Endothelial cell of umbilical vein (primary cell): ENCODE measurements around the gene USP36. TPM values are rescaled to one million over a fixed set of nuclear protein-coding genes. Genes with fewer than 3 reads are reported as not detected.

Experiments used
- BruUV-seq: library from RNA; stranded (reverse); fragments of 400-500 nt; replicated peaks from 2 replicates; lab custom pipeline; 2021; lab: Mats Ljungman, UMichigan
- CTCF ChIA-PET: fragments of 300-600, 350-600 bp; sonication (Branson Sonifier 250); formaldehyde crosslinking; loops from one replicate; lab custom pipeline; 2021; ENCODE audit warnings: antibody characterized with exemption, inconsistent platforms; lab: Charles Lee
- POLR2A ChIA-PET: fragments of 300-600, 350-600 bp; sonication (Branson Sonifier 250); formaldehyde crosslinking; loops from one replicate; lab custom pipeline; 2021; ENCODE audit warnings: antibody characterized with exemption, inconsistent platforms; lab: Charles Lee
- DNase-seq: peaks from one replicate; pipeline ENCODE4 v3.0.0-alpha.2; 2011; ENCODE audit warnings: low read depth, low spot score
- FAIRE-seq: peaks from 2 replicates; lab custom pipeline; 2011; peaks lifted over from hg19 to GRCh38; lab: Jason Lieb, UNC
- H2AFZ ChIP-seq: 2 replicates; pipeline ENCODE4 v1.6.0; 2012; ENCODE audit warnings: low read depth, low read length, control low read depth, inconsistent platforms
- H3K27ac ChIP-seq: 2 replicates; pipeline ENCODE4 v1.5.1; 2011; ENCODE audit warnings: low read depth, mild to moderate bottlenecking, control low read depth, low read length, moderate library complexity; ENCODE audit not compliant: insufficient read depth
- H3K27me3 ChIP-seq, 2 experiments: 2 replicates each; pipeline versions ENCODE4 v1.6.0 to v1.6.1; 2011; ENCODE audit warnings: low read length in 2 of 2, mixed read lengths in 1 of 2; ENCODE audit not compliant: control insufficient read depth in 2 of 2, insufficient read depth in 2 of 2
- H3K36me3 ChIP-seq, 2 experiments: 2 replicates in 1 of 2; 3 replicates in 1 of 2; pipeline ENCODE4 v1.5.1; 2011; ENCODE audit warnings: low read length in 2 of 2, mild to moderate bottlenecking in 1 of 2, moderate library complexity in 1 of 2; ENCODE audit not compliant: control insufficient read depth in 2 of 2, insufficient read depth in 2 of 2; ENCODE audit errors: extremely low read depth in 1 of 2
- H3K4me1 ChIP-seq: 3 replicates; pipeline ENCODE4 v1.5.1; 2011; ENCODE audit warnings: mild to moderate bottlenecking, low read length; ENCODE audit not compliant: control insufficient read depth, insufficient read depth; ENCODE audit errors: extremely low read depth
- H3K4me2 ChIP-seq: 2 replicates; pipeline ENCODE4 v1.6.1; 2011; ENCODE audit warnings: low read length, control low read depth, mixed read lengths; ENCODE audit not compliant: insufficient read depth
- H3K4me3 ChIP-seq, 3 experiments: fragments of 200-600 bp in 1 of 3; sonication (generic), shearing (Covaris generic) in 1 of 3; replicated peaks in 1 of 3; 2 replicates each; pipeline ENCODE4 v1.5.1; 2011 to 2016; ENCODE audit warnings: control low read depth in 3 of 3, low read length in 3 of 3, mild to moderate bottlenecking in 2 of 3, inconsistent platforms in 1 of 3, low read depth in 1 of 3, moderate library complexity in 1 of 3; ENCODE audit not compliant: insufficient read depth in 1 of 3
- H3K79me2 ChIP-seq: 2 replicates; pipeline ENCODE4 v1.6.0; 2012; ENCODE audit warnings: low read length, inconsistent platforms; ENCODE audit not compliant: control insufficient read depth, insufficient read depth
- H3K9ac ChIP-seq: replicated peaks from 2 replicates; pipeline ENCODE3; 2011; ENCODE audit warnings: low read length, control low read depth; ENCODE audit not compliant: insufficient read depth; ENCODE audit errors: extremely low read depth
- H3K9me1 ChIP-seq: replicated peaks from 3 replicates; pipeline ENCODE4 v1.6.0; 2011; ENCODE audit warnings: mild to moderate bottlenecking, low read length; ENCODE audit not compliant: control insufficient read depth, insufficient read depth; ENCODE audit errors: extremely low read depth
- H3K9me3 ChIP-seq: replicated peaks from 2 replicates; pipeline ENCODE4 v1.5.1; 2012; ENCODE audit warnings: low read length, inconsistent platforms; ENCODE audit not compliant: control insufficient read depth, insufficient read depth
- H4K20me1 ChIP-seq: replicated peaks from 2 replicates; pipeline ENCODE3; 2011; ENCODE audit warnings: mild to moderate bottlenecking, low read length; ENCODE audit not compliant: control insufficient read depth, insufficient read depth; ENCODE audit errors: extremely low read depth
- EZH2 ChIP-seq: IDR thresholded peaks from 2 replicates; pipeline ENCODE4 v1.6.1; 2012; ENCODE audit warnings: borderline replicate concordance, low read depth, mild to moderate bottlenecking, moderate library complexity, low read length, inconsistent platforms; ENCODE audit not compliant: severe bottlenecking
- FOS ChIP-seq: IDR thresholded peaks from 2 replicates; pipeline ENCODE4 v1.6.1; 2011; ENCODE audit warnings: mild to moderate bottlenecking, low read length, moderate library complexity, borderline replicate concordance; ENCODE audit not compliant: insufficient read depth
- GATA2 ChIP-seq: IDR thresholded peaks from 2 replicates; pipeline ENCODE4 v1.7.0; 2011; ENCODE audit warnings: low read depth, mild to moderate bottlenecking, moderate library complexity, mixed read lengths, low read length; ENCODE audit not compliant: insufficient read length, insufficient read depth
- JUN ChIP-seq: IDR thresholded peaks from 2 replicates; pipeline ENCODE4 v1.6.1; 2011; ENCODE audit warnings: borderline replicate concordance, low read depth; ENCODE audit not compliant: insufficient read length, insufficient read depth
- MYC ChIP-seq: IDR thresholded peaks from one replicate; pipeline ENCODE4 v1.6.1; 2011; ENCODE audit warnings: mild to moderate bottlenecking, low read depth, low read length
- POLR2A ChIP-seq: IDR thresholded peaks from 2 replicates; pipeline ENCODE4 v1.6.1; 2012; ENCODE audit warnings: low read depth, mild to moderate bottlenecking, control low read depth, low read length
- POLR2AphosphoS5 ChIP-seq: IDR thresholded peaks from 2 replicates; pipeline ENCODE4 v1.6.1; 2012; ENCODE audit warnings: low read depth, mild to moderate bottlenecking, control low read depth, low read length, moderate library complexity; ENCODE audit not compliant: insufficient read depth
- dilution Hi-C: fragments of 300-500 bp; cut with MboI; formaldehyde crosslinking; loops from one replicate; pipeline ENCODE4 v1.15.0; 2019; ENCODE audit warnings: low sequenced_read_pairs; ENCODE audit not compliant: extremely low pct_ligation_motif_present
- intact Hi-C: fragments of 100-400 bp; cut with micrococcal nuclease; formaldehyde crosslinking; loops from one replicate; pipeline ENCODE4 v1.10.0; 2022
- polyA plus RNA-seq, 4 experiments: library from polyadenylated mRNA; depleted of rRNA in 3 of 4; stranded (reverse) in 3 of 4; unstranded in 1 of 4; fragments of >200 nt; gene quantifications; 2 replicates each; pipeline versions ENCODE4 v1.2.1 to v1.2.3, GENCODE V29; 2011 to 2012; ENCODE audit warnings: missing spikeins in 1 of 4
- total RNA-seq: library from RNA; stranded (reverse); gene quantifications from 2 replicates; pipeline ENCODE4 v1.2.3, GENCODE V29; 2021
- TF ChIP-seq, protein P1 (sequence below): IDR thresholded peaks from 2 replicates; pipeline ENCODE4 v1.6.1; 2011; ENCODE audit not compliant: insufficient read depth, insufficient read length
- TF ChIP-seq, protein P2 (sequence below), 2 donors: IDR thresholded peaks; 1 replicate in 1 of 2; 2 replicates in 1 of 2; pipeline ENCODE4 v1.5.1; 2011; ENCODE audit warnings: low read length in 2 of 2, mild to moderate bottlenecking in 2 of 2, moderate library complexity in 2 of 2, control low read depth in 1 of 2, inconsistent platforms in 1 of 2, low read depth in 1 of 2; ENCODE audit not compliant: insufficient read depth in 1 of 2; ENCODE audit errors: extremely low read depth in 1 of 2

The USP36 gene
- total and polyA plus RNA-seq, 2 donors (not counting 3 experiments of a cell fraction or from before 2014, with no cell fraction given), result 29.8 to 46.6 TPM

DNA sequence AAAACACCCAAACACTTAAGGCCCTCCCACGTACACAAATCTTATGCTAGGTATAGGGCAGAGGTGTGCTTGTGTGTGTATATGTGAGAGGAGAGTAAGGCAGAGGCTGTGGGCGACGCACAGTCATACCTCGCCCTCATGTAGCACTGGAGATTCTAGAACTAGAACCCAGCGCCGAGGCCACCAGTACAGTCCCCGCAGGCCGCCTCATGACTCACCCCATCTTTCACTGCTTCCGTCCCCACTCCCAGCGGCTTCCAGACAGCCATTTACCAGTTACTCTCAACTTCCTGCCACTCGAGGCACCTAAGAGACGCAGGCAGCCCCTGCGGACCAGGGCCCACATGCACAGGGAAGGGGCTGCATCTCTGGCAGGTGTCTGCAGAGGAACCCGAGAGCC is 35.3 kb downstream of the USP36 start:
- Histone ChIP-seq H3K9me1 (no peaks in the 10 kb centered on the region), H2AFZ (no peak overlapping the region), H3K4me2 (no peak overlapping the region), H3K4me1 (peaks cover 8% of the 10 kb centered on the region), H3K79me2 (no peaks in the 10 kb centered on the region), H3K36me3 (peaks cover 16 to 31% of the 10 kb centered on the region in 2 experiments), H3K27ac (peak overlapping the region; percentile 1), H3K9me3 (no peaks in the 10 kb centered on the region), H4K20me1 (no peaks in the 10 kb centered on the region), H3K27me3 (no peaks in the 10 kb centered on the region), H3K9ac (no peak overlapping the region), H3K4me3 (no peak overlapping the region)
- POLR2A ChIA-PET, result interaction anchor here (1.3 kb wide), 1 partner anchor 14 kb away, joined by 5 read pairs; no protein-coding TSS in a partner anchor
- no TSS peak for BruUV-seq
- CTCF ChIA-PET, result interaction anchor here (1.2 to 1.4 kb wide), 4 partner anchors 14 to 308 kb away, joined by 3 to 4 read pairs (median 4); no protein-coding TSS in a partner anchor
- intact Hi-C loops (no loop called here), dilution Hi-C loops (no loop called here)
- FAIRE-seq, result peak; percentile 31
- no peak for DNase-seq
- TF ChIP-seq, protein P1, sequence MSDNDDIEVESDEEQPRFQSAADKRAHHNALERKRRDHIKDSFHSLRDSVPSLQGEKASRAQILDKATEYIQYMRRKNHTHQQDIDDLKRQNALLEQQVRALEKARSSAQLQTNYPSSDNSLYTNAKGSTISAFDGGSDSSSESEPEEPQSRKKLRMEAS, result no peak
- TF ChIP-seq GATA2, result no peak
- TF ChIP-seq, protein P2, sequence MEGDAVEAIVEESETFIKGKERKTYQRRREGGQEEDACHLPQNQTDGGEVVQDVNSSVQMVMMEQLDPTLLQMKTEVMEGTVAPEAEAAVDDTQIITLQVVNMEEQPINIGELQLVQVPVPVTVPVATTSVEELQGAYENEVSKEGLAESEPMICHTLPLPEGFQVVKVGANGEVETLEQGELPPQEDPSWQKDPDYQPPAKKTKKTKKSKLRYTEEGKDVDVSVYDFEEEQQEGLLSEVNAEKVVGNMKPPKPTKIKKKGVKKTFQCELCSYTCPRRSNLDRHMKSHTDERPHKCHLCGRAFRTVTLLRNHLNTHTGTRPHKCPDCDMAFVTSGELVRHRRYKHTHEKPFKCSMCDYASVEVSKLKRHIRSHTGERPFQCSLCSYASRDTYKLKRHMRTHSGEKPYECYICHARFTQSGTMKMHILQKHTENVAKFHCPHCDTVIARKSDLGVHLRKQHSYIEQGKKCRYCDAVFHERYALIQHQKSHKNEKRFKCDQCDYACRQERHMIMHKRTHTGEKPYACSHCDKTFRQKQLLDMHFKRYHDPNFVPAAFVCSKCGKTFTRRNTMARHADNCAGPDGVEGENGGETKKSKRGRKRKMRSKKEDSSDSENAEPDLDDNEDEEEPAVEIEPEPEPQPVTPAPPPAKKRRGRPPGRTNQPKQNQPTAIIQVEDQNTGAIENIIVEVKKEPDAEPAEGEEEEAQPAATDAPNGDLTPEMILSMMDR (IDR thresholded peaks at IDR 0.05; ENCODE audit: extremely low read depth in 1 of 2, insufficient read depth in 1 of 2, low read depth in 1 of 2, low read length in 2 of 2), result no peak
- TF ChIP-seq FOS, result no peak
- TF ChIP-seq JUN, result no peak
- no peak for TF ChIP-seq POLR2AphosphoS5
- no peak for TF ChIP-seq POLR2A
- TF ChIP-seq MYC, result no peak
- TF ChIP-seq EZH2, result no peak
